ENCODE results near the gene REXO1. TPM values are rescaled to one million over a fixed set of nuclear protein-coding genes. Genes with fewer than 3 reads are reported as not detected.
A peak's percentile ranks its signal among the peaks of the same experiment; 100 is the strongest.
"Not testable (repeated sequence)": the region's sequence is repeated elsewhere in the genome, so short reads cannot be mapped to it uniquely, and the experiment has no call there.

The REXO1 gene
- polyA plus RNA-seq (2013, experiment 1 of 2; ENCODE audit: insufficient read length), result 24.5 TPM
- polyA plus RNA-seq (2013, experiment 2 of 2; ENCODE audit: insufficient read length), result 22.8 TPM

- peak; percentile 94 for DNase-seq
Observed at GRCh38 chr19:1848399-1849131, at the start of gene REXO1. REXO1 (minus strand) TSS chr19:1848483; CDS start chr19:1848358, 125 bp downstream.

- no peak for DNase-seq
Observed at GRCh38 chr19:1896508-1896907, 48.2 kb upstream of the REXO1 start.

GRCh38 chr19:1893791-1894190, 45.5 kb upstream of the REXO1 start:
- no peak for DNase-seq

GRCh38 chr19:1889907-1890306, 41.6 kb upstream of the REXO1 start:
- DNase-seq, result no peak

- DNase-seq, result no peak
Observed at GRCh38 chr19:1888385-1888784, 40.1 kb upstream of the REXO1 start.

GRCh38 chr19:1886360-1886759, 38.1 kb upstream of the REXO1 start:
- DNase-seq, result not testable (repeated sequence)

GRCh38 chr19:1885398-1886119, 37.3 kb upstream of the REXO1 start, which contains the start of gene ABHD17A:
ABHD17A (minus strand) TSS chr19:1885496; CDS start chr19:1881566, 3,930 bp downstream.
- peak; percentile 95 for DNase-seq

GRCh38 chr19:1884719-1885334, 36.5 kb upstream of the REXO1 start:
- no peak for DNase-seq

- no peak for DNase-seq
Observed at GRCh38 chr19:1884291-1884718, 36.0 kb upstream of the REXO1 start.

GRCh38 chr19:1883784-1884183, 35.5 kb upstream of the REXO1 start:
- no peak for DNase-seq

GRCh38 chr19:1882786-1883692, 34.8 kb upstream of the REXO1 start:
- DNase-seq, result no peak

GRCh38 chr19:1882089-1882785, 34.0 kb upstream of the REXO1 start:
- DNase-seq, result no peak

GRCh38 chr19:1881393-1882088, 33.3 kb upstream of the REXO1 start:
- DNase-seq, result not testable (repeated sequence)

GRCh38 chr19:1880611-1881392, 32.5 kb upstream of the REXO1 start:
- DNase-seq, result no peak

- DNase-seq, result not testable (repeated sequence)
Observed at GRCh38 chr19:1879982-1880381, 31.7 kb upstream of the REXO1 start.

- DNase-seq, result not testable (repeated sequence)
Observed at GRCh38 chr19:1878583-1878982, 30.3 kb upstream of the REXO1 start.

- not testable (repeated sequence) for DNase-seq
Observed at GRCh38 chr19:1877280-1877660, 29.0 kb upstream of the REXO1 start.

GRCh38 chr19:1876496-1877279, 28.4 kb upstream of the REXO1 start:
- DNase-seq, result not testable (repeated sequence)

Data from fibroblast of skin of scalp (primary cell).